H4 (cell line): ENCODE measurements around the gene SNX14. TPM values are rescaled to one million over a fixed set of nuclear protein-coding genes. Genes with fewer than 3 reads are reported as not detected.
"Not testable (repeated sequence)": the region's sequence is repeated elsewhere in the genome, so short reads cannot be mapped to it uniquely, and the experiment has no call there.

Source experiments
- DNase-seq: peaks from one replicate; pipeline ENCODE4 v3.0.0-alpha.2; 2015; ENCODE audit warnings: low spot score
- total RNA-seq: library from RNA; depleted of rRNA; stranded (reverse); fragments of >200 nt; shearing (Covaris generic); gene quantifications from 2 replicates; pipeline ENCODE4 v1.2.3, GENCODE V29; 2014

The SNX14 gene
- total RNA-seq, 1 experiment from 2014 or later, result 40.4 TPM

- not testable (repeated sequence) for DNase-seq
Observed at GRCh38 chr6:85582832-85583231, 10.8 kb downstream of the SNX14 start.

- DNase-seq, result no peak
Observed at GRCh38 chr6:85581572-85581971, 12.1 kb downstream of the SNX14 start.

- peak; percentile 39 for DNase-seq
Observed at GRCh38 chr6:85580878-85581267, 12.8 kb downstream of the SNX14 start.

DNA sequence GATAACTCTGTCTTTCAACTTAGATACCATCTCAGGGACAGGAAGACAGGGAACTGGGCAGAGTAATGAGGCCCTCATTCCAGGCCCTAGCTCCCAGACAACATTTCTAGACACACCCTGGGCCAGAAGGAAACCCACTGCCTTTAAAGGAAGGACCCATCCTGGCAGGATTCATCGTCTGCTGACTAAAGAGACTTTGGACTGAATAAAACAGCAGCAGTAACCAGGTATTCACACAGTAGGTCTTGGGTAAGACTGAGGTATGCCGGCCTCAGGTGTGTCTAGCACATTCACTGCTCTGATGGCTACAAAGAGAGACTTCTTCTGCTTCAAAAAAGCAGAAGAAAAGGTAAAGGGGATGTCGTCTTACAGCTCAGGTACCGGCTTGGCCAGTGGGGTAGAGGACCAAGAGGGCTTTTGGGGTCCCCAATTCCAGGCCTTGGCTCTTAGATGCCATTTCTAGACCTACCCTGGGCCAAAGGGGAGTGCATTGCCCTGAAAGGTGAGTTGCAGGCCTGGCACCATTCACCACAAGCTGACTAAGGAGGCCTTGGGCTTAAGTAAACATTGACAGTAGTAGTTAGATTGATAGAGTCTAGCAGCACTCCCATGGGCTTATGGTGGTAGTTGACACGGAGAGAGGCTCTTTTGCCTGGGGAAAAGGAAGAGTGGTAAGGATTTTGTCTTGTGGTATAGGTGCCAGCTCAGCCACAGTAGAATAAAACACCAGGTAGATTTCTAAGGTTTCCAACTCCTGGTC, 13.4 kb downstream of the SNX14 start:
- peak; percentile 5 for DNase-seq

GRCh38 chr6:85579581-85579980, 14.1 kb downstream of the SNX14 start:
- DNase-seq, result no peak

GRCh38 chr6:85576476-85576875, 17.2 kb downstream of the SNX14 start:
- no peak for DNase-seq

DNA sequence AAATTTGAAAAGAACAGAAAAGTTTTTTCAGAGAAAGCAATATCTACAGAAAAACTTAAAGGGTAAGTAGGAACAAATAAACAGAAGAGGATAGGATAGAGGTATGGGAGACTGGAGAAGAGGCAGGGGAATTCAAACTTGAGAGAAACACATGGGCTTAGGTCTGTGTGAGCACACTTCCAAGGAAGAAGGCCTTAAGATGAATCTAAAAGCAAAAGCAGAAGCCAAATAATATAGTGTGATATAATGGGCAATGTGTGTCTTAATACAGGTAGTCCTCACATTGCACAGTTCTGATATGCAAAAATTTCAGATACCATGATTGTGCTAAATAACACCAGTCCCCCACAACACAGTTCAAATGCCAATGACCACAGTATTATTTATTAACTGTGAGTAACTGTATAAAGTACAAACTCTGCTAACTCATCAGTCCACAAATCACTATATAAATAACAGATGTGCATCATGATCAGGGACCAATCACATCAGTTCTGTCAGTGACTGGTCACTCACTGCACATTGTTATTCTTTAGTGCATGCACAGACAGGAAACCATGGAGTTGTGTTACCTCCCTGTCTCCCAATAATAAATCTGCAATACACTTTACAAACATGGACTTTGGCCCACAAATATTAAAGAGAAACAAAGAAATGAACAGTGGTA, 18.6 kb downstream of the SNX14 start:
- no peak for DNase-seq

DNA sequence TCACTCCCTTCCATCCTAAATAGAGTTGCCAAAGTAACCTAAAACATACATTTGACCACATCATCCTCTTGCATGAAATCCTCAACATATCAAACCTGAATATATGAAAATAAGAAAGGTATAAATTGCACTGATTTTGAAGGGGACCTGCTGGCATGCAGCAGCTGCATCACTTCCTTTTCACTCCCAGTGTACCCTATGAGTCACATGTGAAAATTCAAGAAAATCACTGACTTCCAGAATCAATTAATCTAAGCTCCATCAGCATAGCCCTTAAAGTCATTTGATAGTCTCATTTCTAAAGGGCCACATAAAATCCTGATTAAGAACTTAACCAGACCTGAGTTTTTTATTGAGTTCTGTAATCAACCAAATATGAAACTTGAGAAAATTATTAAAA, 24.3 kb downstream of the SNX14 start:
- DNase-seq, result no peak

- DNase-seq, result no peak
Observed at GRCh38 chr6:85568411-85568810, 25.2 kb downstream of the SNX14 start.

DNA sequence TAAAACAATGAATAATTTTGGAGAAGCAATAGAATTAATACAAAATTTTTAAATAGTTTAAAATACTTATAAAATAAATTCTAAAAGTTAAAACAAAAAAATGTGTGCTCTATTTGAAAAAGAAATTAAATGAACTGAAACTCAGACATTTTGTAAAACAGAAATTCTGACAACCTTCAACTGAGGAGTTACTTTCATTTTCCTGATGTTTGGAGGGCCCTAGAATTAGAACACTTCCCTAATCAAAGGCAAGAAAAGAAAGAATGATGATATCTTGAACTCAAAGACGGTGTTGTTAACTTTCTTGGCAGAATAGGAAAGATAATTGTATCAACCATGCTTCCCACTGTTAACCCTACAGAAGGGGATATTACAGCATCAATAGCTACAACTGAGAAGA, 27.9 kb downstream of the SNX14 start:
- no peak for DNase-seq

DNA sequence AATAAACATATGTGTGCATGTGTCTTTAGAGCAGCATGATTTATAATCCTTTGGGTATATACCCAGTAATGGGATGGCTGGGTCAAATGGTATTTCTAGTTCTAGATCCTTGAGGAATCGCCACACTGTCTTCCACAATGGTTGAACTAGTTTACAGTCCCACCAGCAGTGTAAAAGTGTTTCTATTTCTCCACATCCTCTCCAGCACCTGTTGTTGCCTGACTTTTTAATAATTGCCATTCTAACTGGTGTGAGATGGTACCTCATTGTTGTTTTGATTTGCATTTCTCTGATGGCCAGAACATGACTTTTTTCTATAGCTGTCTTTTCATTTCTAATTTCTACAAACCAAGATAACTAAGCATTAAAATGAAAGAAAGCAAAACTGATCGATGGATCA, 29.4 kb downstream of the SNX14 start:
- not testable (repeated sequence) for DNase-seq

DNA sequence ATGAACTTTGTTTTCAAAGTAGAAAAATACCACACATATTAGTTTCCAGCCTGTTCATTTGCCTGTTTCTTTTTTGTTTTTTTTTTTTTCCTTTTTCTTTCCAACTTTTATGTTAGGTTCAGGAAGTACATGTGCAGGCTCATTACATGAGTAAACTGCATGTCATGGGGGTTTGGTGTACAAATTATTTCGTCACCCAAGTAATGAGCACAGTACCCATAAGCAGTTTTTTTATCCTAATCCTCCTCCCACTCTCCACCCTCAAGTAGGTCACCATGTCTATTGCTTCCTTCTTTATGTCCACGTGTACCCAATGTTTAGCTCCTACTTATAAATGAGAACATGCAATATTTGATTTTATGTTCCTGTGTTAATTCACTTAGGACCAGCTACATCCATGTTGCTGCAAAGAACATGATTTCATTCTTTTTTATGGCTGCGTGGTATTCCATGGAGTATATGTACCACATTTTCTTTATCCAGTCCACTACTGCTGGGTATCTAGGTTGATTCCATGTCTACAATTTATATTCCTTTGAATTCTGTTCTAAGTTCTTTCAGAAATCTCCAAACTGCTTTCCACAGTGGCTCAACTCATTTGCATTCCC, 31.8 kb downstream of the SNX14 start:
- no peak for DNase-seq

DNA sequence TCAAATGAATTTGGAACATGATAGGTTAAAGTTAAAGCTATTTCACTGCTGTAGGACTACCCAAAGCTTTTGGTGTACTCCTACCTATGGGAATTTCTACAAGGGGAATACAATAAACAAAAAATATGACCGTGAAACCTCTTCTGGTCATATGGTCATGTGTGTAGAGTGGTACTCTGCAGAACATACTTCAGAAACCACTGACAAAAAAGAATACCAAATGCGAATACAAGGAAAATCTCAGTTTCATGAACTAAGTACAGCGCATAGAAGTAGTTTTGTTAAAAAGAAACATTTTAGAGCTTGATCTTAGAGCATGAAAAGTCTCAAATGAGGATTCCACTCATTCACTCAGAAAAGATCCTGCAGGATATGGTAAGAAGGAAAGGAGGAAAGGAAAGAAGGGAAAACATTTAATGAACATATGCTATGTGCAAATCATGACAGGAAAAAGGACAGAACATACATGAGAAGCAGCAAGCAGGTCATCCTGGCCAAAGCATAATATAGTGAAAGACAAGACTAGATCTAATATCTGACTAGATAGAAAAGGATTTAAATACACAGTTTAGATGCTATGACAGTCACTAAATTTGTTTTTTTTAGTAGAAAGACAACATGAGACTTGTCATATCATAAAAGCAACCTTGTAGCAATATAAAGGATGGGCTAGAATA, 36.5 kb downstream of the SNX14 start:
- no peak for DNase-seq

- DNase-seq, result no peak
Observed at GRCh38 chr6:85552652-85553051, 41.0 kb downstream of the SNX14 start.

- peak; percentile 4 for DNase-seq
Observed at GRCh38 chr6:85551264-85551663, 42.4 kb downstream of the SNX14 start.

GRCh38 chr6:85547719-85548118, 45.9 kb downstream of the SNX14 start:
- no peak for DNase-seq

DNA sequence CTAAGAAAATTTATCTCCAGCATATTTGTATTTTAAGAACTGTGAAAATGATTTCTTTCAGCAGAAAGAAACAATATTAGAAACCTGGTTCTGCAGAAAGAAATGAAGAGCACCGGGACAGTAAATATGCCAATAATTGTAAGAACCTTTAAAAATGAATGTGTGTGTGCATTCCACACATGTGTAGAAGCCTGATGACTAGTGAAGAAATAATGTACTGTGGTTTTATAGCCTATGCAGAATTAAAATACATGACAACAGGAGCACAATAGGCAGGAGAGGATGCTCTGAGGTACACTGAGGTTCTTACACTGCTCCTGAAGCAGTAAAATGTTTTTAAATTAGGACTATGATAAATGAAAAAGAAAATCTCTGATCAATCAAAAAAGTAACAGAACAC, 48.9 kb downstream of the SNX14 start:
- no peak for DNase-seq

DNA sequence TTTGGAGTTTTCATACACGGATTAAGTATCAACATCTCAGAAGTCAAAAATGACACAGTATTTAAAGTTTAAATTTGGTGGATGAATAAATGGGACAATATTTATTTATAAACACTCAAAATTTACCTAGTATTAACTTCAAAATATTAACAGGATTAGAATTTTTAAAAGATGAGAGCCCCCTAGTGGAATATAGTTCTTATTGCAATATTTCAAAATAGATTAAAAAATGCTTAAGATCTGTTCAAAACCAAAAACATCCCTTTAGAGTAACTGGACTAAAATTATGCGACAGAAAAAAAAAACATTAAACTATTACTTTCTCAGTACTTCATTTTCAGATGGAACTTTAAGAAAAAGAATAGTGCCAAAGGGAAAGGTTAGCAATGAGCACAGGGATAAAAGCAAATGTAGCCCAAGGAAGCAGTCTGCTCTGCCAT, 56.6 kb downstream of the SNX14 start:
- DNase-seq, result no peak

DNA sequence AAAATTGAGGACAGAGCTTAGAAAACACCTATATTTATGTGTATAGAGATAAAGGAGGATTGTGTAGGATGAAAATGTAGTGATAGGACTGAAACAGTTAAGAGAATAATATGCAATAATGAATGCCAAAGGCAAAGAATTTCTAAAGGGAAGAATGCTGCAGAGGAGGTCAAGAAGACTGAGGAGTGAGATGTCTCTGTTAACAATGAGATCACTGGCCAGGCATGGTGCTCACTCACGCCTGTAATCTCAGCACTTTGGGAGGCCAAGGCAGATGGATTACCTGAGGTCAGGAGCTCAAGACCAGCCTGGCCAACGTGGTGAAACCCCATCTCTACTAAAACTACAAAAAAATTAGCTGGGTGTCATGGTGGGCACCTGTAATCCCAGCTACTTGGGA, 69.4 kb downstream of the SNX14 start:
- DNase-seq, result not testable (repeated sequence)

GRCh38 chr6:85516168-85516567, 77.5 kb downstream of the SNX14 start:
- DNase-seq, result no peak

DNA sequence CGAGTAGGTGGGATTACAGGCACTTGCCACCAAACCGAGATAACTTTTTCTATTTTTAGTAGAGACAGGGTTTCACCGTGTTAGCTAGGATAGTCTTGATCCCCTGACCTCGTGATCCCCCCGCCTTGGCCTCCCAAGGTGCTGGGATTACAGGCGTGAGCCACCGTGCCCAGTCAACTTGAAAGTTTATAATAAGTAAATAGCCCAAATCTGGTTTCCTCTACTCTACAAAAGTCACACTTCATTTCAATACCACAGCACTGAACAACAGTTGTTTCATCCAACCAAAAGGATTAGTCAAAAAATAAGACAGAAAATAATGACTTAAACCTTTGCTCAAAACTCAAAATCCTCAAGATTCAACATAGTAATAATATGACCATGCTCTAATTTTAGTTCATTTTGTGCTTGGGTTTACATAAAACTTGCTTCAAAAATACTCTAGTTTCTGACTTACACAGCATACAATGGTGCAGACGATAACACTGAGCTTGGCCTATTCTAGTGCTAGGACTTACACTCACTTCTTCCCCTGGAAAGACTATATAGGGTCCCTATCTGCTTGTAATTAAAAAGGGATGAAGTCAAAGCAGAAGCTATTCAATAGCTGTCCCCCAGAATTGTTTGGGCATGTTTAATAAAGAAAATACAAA, 87.1 kb downstream of the SNX14 start:
- DNase-seq, result no peak
